Measurements from ENCODE around the gene RNF141.

DNA sequence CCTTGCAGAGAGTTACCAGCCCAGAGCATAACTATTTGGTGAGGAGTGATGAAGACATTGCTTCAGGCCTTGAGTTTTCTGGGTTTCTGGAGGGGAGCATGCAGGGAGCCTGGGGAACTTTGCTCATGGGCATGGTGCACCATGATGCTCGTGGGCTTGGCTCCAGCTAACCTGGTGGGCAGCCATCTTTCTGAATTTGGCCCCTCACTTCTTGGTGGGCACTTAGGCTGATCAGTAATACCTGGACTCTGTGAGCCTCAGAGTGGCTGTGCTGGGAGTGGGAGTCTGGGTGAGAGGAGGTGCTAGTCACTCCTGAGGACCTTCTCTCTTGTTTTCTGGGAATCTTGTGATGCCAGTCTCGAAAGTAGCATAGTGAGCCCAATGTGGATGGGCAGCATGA is 55.3 kb downstream of the RNF141 start:
- TF ChIP-seq EZH2 (IDR thresholded peaks at IDR 0.05) (no peak), POLR2AphosphoS5 (IDR thresholded peaks at IDR 0.05; ENCODE audit: borderline replicate concordance, low read depth, low read length) (no peak)

Measured in SK-N-MC (cell line).